Measurements from ENCODE around the gene GCGR.

GRCh38 chr17:81814748-81815645 lies 11.0 kb downstream of the GCGR start:
- no peak for TF ChIP-seq NR1H2 (CRISPR knock-in tag; IDR thresholded peaks at IDR 0.05)
- TF ChIP-seq ESRRA (CRISPR knock-in tag; IDR thresholded peaks at IDR 0.05; ENCODE audit: borderline replicate concordance): no peak
- TF ChIP-seq E2F4 (CRISPR knock-in tag; IDR thresholded peaks at IDR 0.05; ENCODE audit: borderline replicate concordance, low read depth): no peak
- TF ChIP-seq, protein P1, sequence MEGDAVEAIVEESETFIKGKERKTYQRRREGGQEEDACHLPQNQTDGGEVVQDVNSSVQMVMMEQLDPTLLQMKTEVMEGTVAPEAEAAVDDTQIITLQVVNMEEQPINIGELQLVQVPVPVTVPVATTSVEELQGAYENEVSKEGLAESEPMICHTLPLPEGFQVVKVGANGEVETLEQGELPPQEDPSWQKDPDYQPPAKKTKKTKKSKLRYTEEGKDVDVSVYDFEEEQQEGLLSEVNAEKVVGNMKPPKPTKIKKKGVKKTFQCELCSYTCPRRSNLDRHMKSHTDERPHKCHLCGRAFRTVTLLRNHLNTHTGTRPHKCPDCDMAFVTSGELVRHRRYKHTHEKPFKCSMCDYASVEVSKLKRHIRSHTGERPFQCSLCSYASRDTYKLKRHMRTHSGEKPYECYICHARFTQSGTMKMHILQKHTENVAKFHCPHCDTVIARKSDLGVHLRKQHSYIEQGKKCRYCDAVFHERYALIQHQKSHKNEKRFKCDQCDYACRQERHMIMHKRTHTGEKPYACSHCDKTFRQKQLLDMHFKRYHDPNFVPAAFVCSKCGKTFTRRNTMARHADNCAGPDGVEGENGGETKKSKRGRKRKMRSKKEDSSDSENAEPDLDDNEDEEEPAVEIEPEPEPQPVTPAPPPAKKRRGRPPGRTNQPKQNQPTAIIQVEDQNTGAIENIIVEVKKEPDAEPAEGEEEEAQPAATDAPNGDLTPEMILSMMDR (IDR thresholded peaks at IDR 0.05): no peak
- TF ChIP-seq NFATC4 (CRISPR knock-in tag; IDR thresholded peaks at IDR 0.05): no peak
- TF ChIP-seq ZNF317 (CRISPR knock-in tag; IDR thresholded peaks at IDR 0.05; ENCODE audit: borderline replicate concordance, low read depth): no peak
- TF ChIP-seq USF1 (CRISPR knock-in tag; IDR thresholded peaks at IDR 0.05): no peak
- no peak for TF ChIP-seq HMGXB4 (CRISPR knock-in tag; IDR thresholded peaks at IDR 0.05)
- TF ChIP-seq FOXK1 (CRISPR knock-in tag; IDR thresholded peaks at IDR 0.05): no peak
- TF ChIP-seq RELA (CRISPR knock-in tag; IDR thresholded peaks at IDR 0.05; ENCODE audit: borderline replicate concordance): no peak

Data from WTC11 (cell line).